Stimulated activated CD8-positive, alpha-beta memory T cell treated with anti-CD3 and anti-CD28 coated beads, Interleukin-4, amount 100 ng/mL, for 4 hours (primary cell): Measurements from ENCODE around the gene LONRF3.
A peak's percentile ranks its signal among the peaks of the same experiment; 100 is the strongest.

Experiments
- DNase-seq, 2 donors: peaks; one replicate each; pipeline ENCODE4 v3.0.0-alpha.2; 2020; ENCODE audit warnings: low read depth in 2 of 2, low spot score in 1 of 2

LONRF3 gene

DNA sequence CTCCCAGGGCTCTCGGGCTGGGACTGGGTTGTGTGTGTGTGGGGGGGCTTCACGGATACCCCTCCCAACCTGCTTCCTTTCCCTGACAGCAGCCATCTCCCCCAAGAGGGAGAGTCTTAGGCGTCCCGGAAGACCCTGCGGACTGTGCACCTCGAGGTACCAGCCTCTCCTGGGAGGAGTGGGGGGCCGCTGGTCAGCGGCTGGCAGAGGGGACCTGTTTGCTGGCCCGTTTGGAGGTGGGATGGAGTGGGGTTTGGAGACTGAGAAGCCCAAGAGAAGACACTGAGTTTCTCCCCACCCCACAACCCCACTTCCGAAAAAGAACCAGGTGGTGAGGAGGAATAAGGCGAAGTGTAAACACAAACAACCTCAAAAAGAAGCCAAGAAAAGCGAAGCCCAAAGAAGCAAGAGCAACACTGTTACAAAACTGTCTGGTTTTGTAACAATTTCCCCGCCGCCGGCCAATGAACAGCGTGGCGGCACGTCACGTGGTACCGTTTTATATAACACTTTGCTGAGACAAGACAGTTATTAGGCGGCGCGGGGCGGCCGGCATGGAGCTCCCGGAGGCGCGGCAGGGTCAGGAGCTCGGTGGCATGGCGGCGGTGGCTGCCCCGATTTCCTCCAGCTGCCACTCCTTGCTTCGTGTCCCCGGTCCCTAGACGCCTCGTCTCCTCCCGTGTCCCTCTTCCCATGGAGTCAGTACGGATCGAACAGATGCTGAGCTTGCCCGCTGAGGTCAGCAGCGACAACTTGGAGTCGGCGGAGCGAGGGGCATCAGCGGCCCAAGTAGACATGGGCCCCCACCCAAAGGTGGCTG, at the start of gene LONRF3:
Gene LONRF3, plus strand, starts transcription at position 531 of the 820 bp plus-strand sequence. Its CDS starts 163 bp downstream, at position 694.
- DNase-seq = peak; percentile 33 to 48

DNA sequence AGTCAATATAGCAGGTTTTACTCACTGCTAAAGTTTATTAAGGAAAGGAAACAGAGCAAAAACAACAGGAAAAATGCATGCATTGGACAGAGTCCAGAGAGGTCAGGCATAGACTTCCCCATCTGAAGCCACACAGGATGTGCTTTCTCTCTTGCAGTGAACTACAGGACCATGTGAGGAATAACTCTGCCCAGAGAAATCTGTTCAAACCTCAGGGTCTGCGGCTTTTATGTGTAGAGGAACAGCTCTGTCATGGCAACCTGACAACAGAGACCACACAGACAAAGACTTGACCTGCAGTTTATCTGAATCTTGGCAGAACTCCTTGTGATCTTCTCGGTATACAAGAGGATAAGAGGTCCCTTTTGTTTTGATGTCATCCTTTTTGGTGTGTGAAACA, 46.3 kb upstream of the LONRF3 start:
- DNase-seq = no peak

- DNase-seq = no peak
These were observed 39.1 kb upstream of the LONRF3 start for GRCh38 chrX:118935352-118935751.

DNA sequence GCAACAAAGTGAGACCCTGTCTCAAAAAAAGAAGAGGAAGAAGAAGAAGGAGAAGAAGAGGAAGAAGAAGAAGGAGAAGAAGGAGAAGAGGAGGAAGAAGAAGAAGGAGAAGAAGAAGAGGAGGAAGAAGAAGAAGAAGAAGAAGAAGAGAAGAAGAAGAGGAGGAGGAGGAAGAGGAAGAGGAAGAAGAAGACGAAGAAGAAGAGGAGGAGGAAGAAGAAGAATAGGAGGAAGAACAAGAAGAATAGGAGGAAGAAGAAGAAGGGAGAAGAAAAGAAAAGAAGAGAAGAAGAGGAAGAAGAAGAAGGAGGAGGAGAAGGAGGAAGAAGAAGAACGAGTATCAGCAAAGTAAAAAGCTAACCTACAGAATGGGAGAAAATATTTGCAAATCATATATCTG, 33.3 kb upstream of the LONRF3 start:
- no peak for DNase-seq

DNA sequence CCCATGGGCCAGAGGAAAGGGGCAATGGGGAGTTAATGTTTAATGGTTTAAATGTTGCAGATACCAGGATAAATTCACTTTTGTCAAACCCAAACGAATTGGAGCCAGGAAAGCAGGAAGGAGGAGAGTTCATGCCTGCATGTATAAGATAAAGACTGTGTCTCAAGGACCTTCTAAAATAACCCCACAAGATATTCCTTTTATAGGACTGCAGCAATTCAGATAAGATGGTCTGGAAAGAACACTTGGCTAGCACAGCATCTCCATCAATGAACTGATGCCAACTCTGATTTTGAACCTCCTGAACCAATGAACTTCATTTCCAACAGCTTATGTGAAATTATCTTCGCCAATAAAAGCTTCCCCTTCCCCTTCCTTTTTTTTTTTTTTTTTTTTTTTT, 31.3 kb upstream of the LONRF3 start:
- DNase-seq = no peak

DNA sequence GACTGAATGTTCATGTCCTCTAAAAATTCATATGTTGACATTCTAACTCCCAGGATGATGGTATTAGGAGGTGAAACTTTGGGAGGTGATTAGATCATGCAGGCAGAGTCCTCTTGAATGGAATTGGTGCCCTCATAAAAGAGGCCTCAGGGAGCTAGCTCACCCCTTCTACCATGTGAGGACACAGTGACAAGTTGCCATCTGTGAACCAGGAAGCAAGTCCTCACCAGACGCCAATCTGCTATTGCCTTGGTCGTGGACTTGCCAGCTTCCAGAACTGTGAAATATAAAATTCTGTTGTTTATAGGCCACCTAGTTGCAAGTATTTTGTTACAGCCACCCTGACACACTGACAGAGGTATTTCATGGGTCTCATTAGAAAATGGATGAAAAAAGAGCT, 28.5 kb upstream of the LONRF3 start:
- DNase-seq = no peak

GRCh38 chrX:118948270-118948669, 26.1 kb upstream of the LONRF3 start:
- no peak for DNase-seq

DNA sequence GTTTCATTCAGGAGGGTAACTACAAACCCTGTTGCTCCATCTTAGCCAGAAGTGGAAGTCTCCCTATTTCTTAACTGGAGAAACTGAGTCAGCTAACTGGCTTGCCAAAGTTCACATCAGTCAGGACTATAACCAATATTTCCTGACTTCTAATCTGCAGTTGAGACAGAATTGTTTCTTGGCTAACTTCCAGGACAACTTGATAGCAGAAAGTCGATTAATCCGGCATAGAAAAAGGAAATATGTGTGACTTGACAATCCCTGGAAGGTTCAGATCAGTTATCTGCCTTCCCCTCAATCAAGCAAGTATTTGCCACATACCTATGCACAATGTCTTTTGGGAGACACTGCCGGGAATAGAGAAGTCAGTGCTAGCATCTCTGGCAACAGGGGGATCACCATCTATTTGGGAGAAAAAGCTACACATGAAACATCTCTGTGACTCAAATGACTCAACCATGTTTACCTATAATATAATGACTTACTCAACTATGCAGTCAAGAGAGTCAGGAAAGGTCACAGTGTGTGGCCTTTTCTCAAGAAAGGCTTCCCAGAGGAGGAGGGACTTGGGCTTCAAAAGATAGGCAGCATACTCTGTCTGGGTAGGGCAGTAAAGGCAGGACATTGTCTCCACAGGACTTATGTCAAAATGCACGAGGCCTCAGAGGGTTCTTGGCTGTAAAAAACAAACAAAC, 12.4 kb upstream of the LONRF3 start:
- no peak for DNase-seq

DNA sequence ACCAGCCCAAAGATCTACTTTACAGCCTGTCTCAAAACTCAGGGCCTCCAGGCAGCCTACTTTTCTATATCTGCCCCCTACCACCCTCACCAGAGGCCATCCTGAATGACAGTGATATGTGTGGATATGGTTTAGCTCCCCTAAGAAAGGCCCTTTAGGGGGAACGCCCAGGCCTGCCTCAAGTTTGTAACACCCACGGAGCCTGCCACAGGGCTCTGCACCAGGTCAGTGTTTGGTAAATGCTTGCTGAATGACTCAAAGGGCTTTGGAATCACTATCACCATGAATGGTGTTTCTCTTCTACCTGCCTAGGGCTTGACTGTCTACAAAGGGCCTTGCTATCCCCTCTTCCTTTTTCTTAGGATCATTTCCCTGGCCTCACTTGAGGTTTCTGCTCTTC, 11.3 kb upstream of the LONRF3 start:
- no peak for DNase-seq

- DNase-seq = no peak
These were observed 10.2 kb upstream of the LONRF3 start for GRCh38 chrX:118964252-118964651.

DNA sequence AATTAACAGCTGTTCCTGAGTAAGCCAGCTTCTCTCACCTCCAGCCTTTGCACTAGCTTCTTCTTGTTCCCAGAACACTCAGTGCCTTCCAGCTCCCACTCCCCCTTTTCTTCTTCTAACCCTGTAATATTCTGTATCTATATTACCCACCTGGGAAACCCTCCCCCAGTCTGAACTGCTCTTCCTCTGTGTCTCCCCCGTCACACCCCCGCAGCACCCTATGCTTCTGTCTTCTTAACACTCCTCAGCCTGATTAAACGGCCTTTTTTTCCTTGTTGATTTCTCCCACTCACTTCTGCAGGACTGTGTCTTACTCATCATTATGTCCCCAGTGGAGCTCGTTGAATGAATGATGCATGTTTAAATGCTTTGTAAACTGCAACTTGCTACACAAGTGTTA, 9.0 kb upstream of the LONRF3 start:
- no peak for DNase-seq

- no peak for DNase-seq
These were observed 6.4 kb upstream of the LONRF3 start for GRCh38 chrX:118968031-118968430.

DNA sequence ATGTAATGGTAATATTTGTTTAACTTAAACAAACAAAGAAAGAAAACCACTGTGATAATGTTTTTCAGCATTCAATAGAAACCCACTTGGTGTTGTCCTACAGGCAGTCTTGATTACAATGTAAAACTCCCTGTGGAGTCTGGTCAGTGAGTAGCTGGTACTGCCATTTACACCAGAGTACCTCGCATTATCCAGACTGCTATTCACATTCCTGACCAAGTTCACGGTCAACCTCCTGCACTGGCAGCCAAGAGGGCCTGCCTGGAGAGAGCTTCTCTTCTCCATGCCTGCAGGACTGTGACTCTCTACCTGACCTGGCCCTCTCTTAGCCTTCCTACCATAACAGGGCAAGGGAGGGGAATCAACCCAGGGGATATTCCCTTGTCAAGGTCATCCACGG, 2.9 kb upstream of the LONRF3 start:
- DNase-seq = no peak

GRCh38 chrX:118973389-118974087, 880 bp upstream of the LONRF3 start:
- no peak for DNase-seq

- peak in 1 of 2 donors; percentile 24 for DNase-seq
These were observed 672 bp downstream of the LONRF3 start for GRCh38 chrX:118974908-118975671.

DNA sequence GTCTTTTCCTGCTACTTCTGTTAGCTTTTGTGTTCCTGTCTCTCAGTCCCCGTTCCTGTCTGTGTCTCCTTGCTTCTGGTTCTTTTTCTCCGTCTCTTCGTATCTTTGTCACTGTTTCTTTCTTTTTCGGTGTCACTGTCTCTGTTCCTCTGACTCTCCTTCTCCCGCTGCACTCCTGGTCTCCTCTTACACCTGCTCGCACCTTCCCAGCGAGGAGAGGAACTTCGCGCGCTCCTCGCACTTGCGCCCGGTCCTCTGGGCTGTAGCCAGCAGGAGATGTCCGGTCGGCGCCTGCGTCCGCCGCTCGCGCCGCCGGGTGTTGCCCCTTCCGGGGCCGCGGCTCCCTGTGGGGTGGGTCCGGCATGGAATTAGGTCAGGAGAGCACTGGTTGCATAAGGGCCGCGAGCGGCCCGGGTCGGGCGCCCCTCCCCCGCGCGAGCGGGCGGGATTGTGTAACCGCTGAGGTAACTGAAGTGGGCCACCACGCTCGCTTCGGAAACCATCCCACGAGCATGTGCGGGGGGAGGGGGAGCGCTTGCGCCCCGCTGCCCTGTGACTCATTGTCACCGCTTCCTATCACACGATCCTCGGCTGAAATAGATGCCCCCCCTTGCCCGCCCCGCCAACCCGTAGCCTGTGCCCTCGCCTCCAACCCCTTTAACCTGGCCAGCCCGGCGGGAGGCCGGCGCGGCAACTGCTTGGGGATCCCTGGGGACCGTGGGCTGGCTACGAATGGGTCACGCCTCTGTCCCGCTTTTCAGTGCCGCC, 1.6 kb downstream of the LONRF3 start:
- peak; percentile 37 to 73 for DNase-seq

DNA sequence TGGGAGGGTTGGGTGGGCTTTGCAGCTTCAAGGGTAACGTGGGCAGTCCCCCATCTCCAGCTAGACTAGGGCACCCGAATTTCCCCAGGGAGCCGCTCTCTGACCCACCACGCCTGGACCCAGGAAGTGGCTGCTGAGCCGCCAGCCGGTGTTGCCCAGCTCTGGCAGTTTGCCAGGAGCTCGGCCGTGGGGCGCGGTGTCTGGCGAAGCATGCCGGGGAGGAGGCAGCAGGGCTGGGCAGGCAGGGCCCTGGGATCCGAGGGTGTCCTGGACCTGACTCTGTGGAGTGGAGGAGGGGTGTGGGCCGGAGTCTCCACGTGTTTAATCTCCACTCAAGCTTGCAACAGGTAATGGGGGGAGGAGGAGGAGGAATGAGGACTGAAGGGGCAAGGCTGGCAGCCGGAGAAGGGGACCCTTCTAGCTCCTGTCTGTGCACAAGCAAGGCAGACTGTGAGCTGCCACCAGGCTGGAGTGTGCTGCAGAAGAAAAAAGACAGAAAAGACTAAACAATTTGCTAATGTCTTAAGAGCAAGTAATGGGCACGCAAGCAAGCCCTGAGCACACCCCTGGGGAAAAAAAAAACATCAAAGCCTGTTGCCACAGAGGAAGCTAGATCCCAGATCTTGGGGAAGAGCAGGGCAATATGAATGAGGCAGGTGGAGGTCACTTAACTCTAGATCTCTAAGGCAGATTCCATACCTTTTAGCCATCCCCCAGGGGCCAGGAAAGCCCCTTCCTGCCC, 2.4 kb downstream of the LONRF3 start:
- no peak for DNase-seq

DNA sequence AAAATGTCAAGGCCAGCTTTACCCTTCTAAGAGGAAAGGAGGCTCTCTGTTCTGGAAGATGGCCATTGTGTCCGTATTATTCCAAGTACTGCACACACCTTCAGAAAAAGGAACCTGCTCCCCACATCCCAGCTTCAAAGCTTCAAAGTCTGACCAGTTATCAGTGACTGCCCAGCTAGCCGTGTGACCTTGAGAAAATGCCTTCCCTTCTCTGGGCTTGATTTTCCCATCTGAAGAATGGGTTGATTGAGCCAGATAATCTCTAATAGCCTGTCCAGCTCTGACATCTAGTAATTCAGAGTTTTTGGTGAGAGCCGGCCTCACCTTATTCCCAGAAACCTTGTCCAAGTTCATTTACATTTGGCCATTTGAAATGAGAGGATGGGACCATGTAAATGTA, 3.0 kb downstream of the LONRF3 start:
- no peak for DNase-seq

GRCh38 chrX:118978451-118978850, 4.0 kb downstream of the LONRF3 start:
- no peak for DNase-seq

- DNase-seq = no peak
These were observed 6.3 kb downstream of the LONRF3 start for GRCh38 chrX:118980761-118981160.
